SK-N-SH (cell line): ENCODE measurements around the gene CANT1.

Experiments used
- CTCF ChIP-seq: fragments of 200-600 bp; sonication (generic); IDR thresholded peaks from 2 replicates; pipeline ENCODE4 v1.6.1; 2017; ENCODE audit warnings: antibody characterized with exemption, mild to moderate bottlenecking, moderate library complexity
- ELF1 ChIP-seq: IDR thresholded peaks from 2 replicates; pipeline ENCODE4 v1.4.0; 2012
- EZH2phosphoT487 ChIP-seq: fragments of 200-600 bp; sonication (generic); IDR thresholded peaks from 2 replicates; pipeline ENCODE4 v1.6.1; 2017; ENCODE audit warnings: low read depth, mixed run types, mild to moderate bottlenecking, antibody characterized with exemption, moderate library complexity, borderline replicate concordance
- NRF1 ChIP-seq: IDR thresholded peaks from 2 replicates; pipeline ENCODE4 v1.6.1; 2012; ENCODE audit warnings: low read depth, mild to moderate bottlenecking, low read length
- POLR2AphosphoS5 ChIP-seq: IDR thresholded peaks from 2 replicates; pipeline ENCODE4 v1.6.1; 2012; ENCODE audit warnings: low read depth, low read length
- SMC3 ChIP-seq: IDR thresholded peaks from 2 replicates; pipeline ENCODE4 v1.6.1; 2012; ENCODE audit warnings: low read depth, low read length, improper control_type of control experiment
- TAF1 ChIP-seq: IDR thresholded peaks from 2 replicates; pipeline ENCODE4 v1.6.1; 2012; ENCODE audit warnings: low read depth, mild to moderate bottlenecking, low read length, moderate library complexity, borderline replicate concordance
- YY1 ChIP-seq: IDR thresholded peaks from 2 replicates; pipeline ENCODE4 v1.4.0; 2012; ENCODE audit warnings: low read depth, mild to moderate bottlenecking

GRCh38 chr17:78996781-78997201, 12.8 kb downstream of the CANT1 start:
- TF ChIP-seq CTCF = no peak
- TF ChIP-seq POLR2AphosphoS5 = no peak
- no peak for TF ChIP-seq NRF1
- TF ChIP-seq TAF1 = no peak
- TF ChIP-seq ELF1 = no peak
- TF ChIP-seq EZH2phosphoT487 = no peak
- no peak for TF ChIP-seq YY1
- no peak for TF ChIP-seq SMC3
